HUES6 (cell line): ENCODE data around the gene KATNBL1.
"Not testable (repeated sequence)": the region's sequence is repeated elsewhere in the genome, so short reads cannot be mapped to it uniquely, and the experiment has no call there.

Source experiments
- H3K27ac ChIP-seq: 2 replicates; pipeline ENCODE4 v1.7.0; 2013; ENCODE audit warnings: low read depth, mild to moderate bottlenecking, low read length, inconsistent platforms
- H3K27me3 ChIP-seq: 2 replicates; pipeline ENCODE4 v1.6.1; 2013; ENCODE audit warnings: low read length; ENCODE audit not compliant: control insufficient read depth, insufficient read depth
- H3K36me3 ChIP-seq: 2 replicates; pipeline ENCODE4 v1.6.1; 2013; ENCODE audit warnings: low read length; ENCODE audit not compliant: control insufficient read depth, insufficient read depth
- H3K4me1 ChIP-seq: 2 replicates; pipeline ENCODE4 v1.6.1; 2013; ENCODE audit warnings: low read length; ENCODE audit not compliant: control insufficient read depth, insufficient read depth
- H3K4me3 ChIP-seq: 2 replicates; pipeline ENCODE4 v1.5.1; 2013; ENCODE audit warnings: low read depth, low read length
- H3K9ac ChIP-seq: one replicate; pipeline ENCODE4 v1.6.1; 2013; ENCODE audit warnings: mild to moderate bottlenecking, low read length
- H3K9me3 ChIP-seq: 2 replicates; pipeline ENCODE4 v1.6.1; 2013; ENCODE audit warnings: low read depth, low read length; ENCODE audit not compliant: control insufficient read depth, insufficient read depth

Gene KATNBL1

GRCh38 chr15:34193272-34193671 lies 16.6 kb downstream of the KATNBL1 start:
- not testable (repeated sequence) for H3K27me3 ChIP-seq, H3K27ac ChIP-seq, H3K4me1 ChIP-seq, H3K36me3 ChIP-seq, H3K9me3 ChIP-seq, H3K9ac ChIP-seq, H3K4me3 ChIP-seq

- H3K36me3 ChIP-seq = peaks cover 2% of the 10 kb centered on the region; the same call in 1 of the 2 replicates
- H3K27ac ChIP-seq = no peak overlapping the region
- H3K4me3 ChIP-seq = no peak overlapping the region
- H3K9me3 ChIP-seq = 0 out of 2 replicates have a peak, but pooled peaks cover 3% of the 10 kb centered on the region
- no peak overlapping the region for H3K9ac ChIP-seq
- H3K4me1 ChIP-seq = no peaks in the 10 kb centered on the region
- H3K27me3 ChIP-seq = no peaks in the 10 kb centered on the region
Measured at GRCh38 chr15:34188711-34189110, 21.2 kb downstream of the KATNBL1 start.

- H3K9ac ChIP-seq = no peak overlapping the region
- H3K4me3 ChIP-seq = no peak overlapping the region
- H3K9me3 ChIP-seq = 0 out of 2 replicates have a peak, but pooled peaks cover 3% of the 10 kb centered on the region
- H3K36me3 ChIP-seq = peaks cover 2% of the 10 kb centered on the region; the same call in 1 of the 2 replicates
- H3K4me1 ChIP-seq = peaks cover 4% of the 10 kb centered on the region; the same call in 1 of the 2 replicates
- H3K27ac ChIP-seq = no peak overlapping the region
- H3K27me3 ChIP-seq = no peaks in the 10 kb centered on the region
Measured at GRCh38 chr15:34185666-34186065, 24.2 kb downstream of the KATNBL1 start.

- H3K4me1 ChIP-seq = peaks cover 4% of the 10 kb centered on the region; the same call in 1 of the 2 replicates
Measured at GRCh38 chr15:34182942-34183341, 27.0 kb downstream of the KATNBL1 start.

GRCh38 chr15:34179234-34179633 lies 30.7 kb downstream of the KATNBL1 start:
- Histone ChIP-seq H3K4me1 (peaks cover 4% of the 10 kb centered on the region; the same call in 1 of the 2 replicates), H3K27ac (no peak overlapping the region), H3K4me3 (no peak overlapping the region), H3K9ac (no peak overlapping the region), H3K36me3 (no peaks in the 10 kb centered on the region), H3K9me3 (0 out of 2 replicates have a peak, but pooled peaks cover 1% of the 10 kb centered on the region), H3K27me3 (no peaks in the 10 kb centered on the region)

More at GRCh38 chr15:34182942-34183341, 27.0 kb downstream of the KATNBL1 start:
- Histone ChIP-seq H3K9me3 (0 out of 2 replicates have a peak, but pooled peaks cover 3% of the 10 kb centered on the region), H3K9ac (no peak overlapping the region), H3K27ac (no peak overlapping the region), H3K4me3 (no peak overlapping the region), H3K27me3 (no peaks in the 10 kb centered on the region), H3K36me3 (peaks cover 2% of the 10 kb centered on the region; the same call in 1 of the 2 replicates)

GRCh38 chr15:34165987-34166573 lies 43.8 kb downstream of the KATNBL1 start:
- H3K27ac ChIP-seq, H3K9ac ChIP-seq, H3K4me1 ChIP-seq, H3K27me3 ChIP-seq: not testable (repeated sequence)
- Histone ChIP-seq H3K36me3 (peaks cover 17% of the 10 kb centered on the region), H3K4me3 (peak overlapping the region; percentile 40; the same call in 1 of the 2 replicates), H3K9me3 (peaks cover 21% of the 10 kb centered on the region)

GRCh38 chr15:34161329-34161963 lies 48.5 kb downstream of the KATNBL1 start:
- peaks cover 34% of the 10 kb centered on the region for H3K36me3 ChIP-seq
- H3K4me3 ChIP-seq = no peak overlapping the region
- H3K9me3 ChIP-seq = peaks cover 32% of the 10 kb centered on the region
- no peaks in the 10 kb centered on the region for H3K4me1 ChIP-seq
- H3K9ac ChIP-seq = no peak overlapping the region
- no peak overlapping the region for H3K27ac ChIP-seq
- no peaks in the 10 kb centered on the region for H3K27me3 ChIP-seq

- H3K4me1 ChIP-seq = no peaks in the 10 kb centered on the region
- H3K36me3 ChIP-seq = peaks cover 41% of the 10 kb centered on the region
- H3K9ac ChIP-seq = no peak overlapping the region
- no peaks in the 10 kb centered on the region for H3K27me3 ChIP-seq
- peaks cover 39% of the 10 kb centered on the region for H3K9me3 ChIP-seq
- no peak overlapping the region for H3K4me3 ChIP-seq
- no peak overlapping the region for H3K27ac ChIP-seq
Measured at GRCh38 chr15:34160735-34161134, 49.2 kb downstream of the KATNBL1 start.

- H3K4me3 ChIP-seq = no peak overlapping the region
- H3K27me3 ChIP-seq = no peaks in the 10 kb centered on the region
- peaks cover 60% of the 10 kb centered on the region for H3K36me3 ChIP-seq
- peaks cover 53% of the 10 kb centered on the region for H3K9me3 ChIP-seq
- no peak overlapping the region for H3K9ac ChIP-seq
- H3K4me1 ChIP-seq = no peaks in the 10 kb centered on the region
- H3K27ac ChIP-seq = no peak overlapping the region
Measured at GRCh38 chr15:34158355-34158754, 51.5 kb downstream of the KATNBL1 start.

GRCh38 chr15:34155859-34156258 lies 54.0 kb downstream of the KATNBL1 start:
- no peaks in the 10 kb centered on the region for H3K27me3 ChIP-seq
- no peaks in the 10 kb centered on the region for H3K4me1 ChIP-seq
- peaks cover 34% of the 10 kb centered on the region for H3K9me3 ChIP-seq
- H3K27ac ChIP-seq = no peak overlapping the region
- peaks cover 61% of the 10 kb centered on the region for H3K36me3 ChIP-seq
- no peak overlapping the region for H3K4me3 ChIP-seq
- H3K9ac ChIP-seq = no peak overlapping the region

- Histone ChIP-seq H3K36me3 (peaks cover 62% of the 10 kb centered on the region), H3K27ac (no peak overlapping the region), H3K27me3 (no peaks in the 10 kb centered on the region), H3K9me3 (peaks cover 30% of the 10 kb centered on the region), H3K4me3 (no peak overlapping the region), H3K4me1 (no peaks in the 10 kb centered on the region), H3K9ac (no peak overlapping the region)
Measured at GRCh38 chr15:34154725-34155204, 55.1 kb downstream of the KATNBL1 start.
